Measurements from ENCODE around the gene ANKS1A. TPM values are rescaled to one million over a fixed set of nuclear protein-coding genes. Genes with fewer than 3 reads are reported as not detected.
A peak's percentile ranks its signal among the peaks of the same experiment; 100 is the strongest.

Gene ANKS1A
- total and polyA plus RNA-seq, 2 of the 4 experiments (the other 2 are of a cell fraction): 7.2 to 7.5 TPM

GRCh38 chr6:34851361-34851760, 37.7 kb upstream of the ANKS1A start:
- no peak overlapping the region for H3K18ac ChIP-seq (ENCODE audit: low read depth, low read length)
- no peak overlapping the region for H2BK120ac ChIP-seq (ENCODE audit: low read depth, low read length)
- ChIA-PET POLR2A (ENCODE audit: unreplicated experiment) (no interaction called here), CTCF (no interaction called here)
- H3K9ac ChIP-seq (ENCODE audit: low read depth, low read length): no peak overlapping the region
- no peak for DNase-seq
- H3K4ac ChIP-seq (ENCODE audit: low read depth, low read length): no peak overlapping the region
- no peak overlapping the region for H2AK5ac ChIP-seq (ENCODE audit: low read depth, low read length)
- H3K27me3 ChIP-seq (ENCODE audit: control insufficient read depth, insufficient read depth, low read length): no peaks in the 10 kb centered on the region
- peaks cover 2% of the 10 kb centered on the region; the same call in 1 of the 2 replicates for H3K4me1 ChIP-seq (ENCODE audit: control insufficient read depth, insufficient read depth, low read length)
- H3K14ac ChIP-seq (replicated peaks; ENCODE audit: low read depth, low read length): no peak overlapping the region
- H3K4me3 ChIP-seq (ENCODE audit: insufficient read depth, low read depth, low read length): no peak overlapping the region
- in situ Hi-C loops (cut with MboI; ENCODE audit: low sequenced_read_pairs) (no loop called here), intact Hi-C loops (cut with micrococcal nuclease) (no loop called here), dilution Hi-C loops (cut with HindIII; ENCODE audit: low sequenced_read_pairs, unreplicated experiment) (no loop called here)
- H4K8ac ChIP-seq (ENCODE audit: low read depth in 2 of 2, low read length in 2 of 2): no peak overlapping the region
- H3K9me1 ChIP-seq (ENCODE audit: insufficient read depth, low read length): no peaks in the 10 kb centered on the region; the same call in 1 of the 2 replicates
- 86% methylated on average over 1 of the region's 1 CpG; no CpG with 5 or more reads in 1 of the 2 experiments for WGBS, 2 experiments (ENCODE audit: extremely low coverage in 2 of 2, insufficient read length in 1 of 2)
- no peaks in the 10 kb centered on the region for H3K9me3 ChIP-seq (ENCODE audit: control insufficient read depth, insufficient read depth, low read length)
- no peak for ATAC-seq (ENCODE audit: low read depth)
- no peak overlapping the region for H2BK20ac ChIP-seq (ENCODE audit: low read depth, low read length)
- TF ChIP-seq MAZ (IDR thresholded peaks at IDR 0.05; ENCODE audit: borderline replicate concordance, low read depth, low read length): no peak
- TF ChIP-seq MAFK (IDR thresholded peaks at IDR 0.05; ENCODE audit: low read depth, low read length): no peak
- TF ChIP-seq POLR2A (IDR thresholded peaks at IDR 0.05; ENCODE audit: low read depth, low read length): no peak
- TF ChIP-seq SMC3 (IDR thresholded peaks at IDR 0.05; ENCODE audit: low read depth, low read length): no peak
- no peak for TF ChIP-seq RCOR1 (IDR thresholded peaks at IDR 0.05; ENCODE audit: insufficient replicate concordance, low read length)
- no peak for TF ChIP-seq NFE2L2 (IDR thresholded peaks at IDR 0.05; ENCODE audit: low read depth, low read length)
- no peak overlapping the region for H2BK15ac ChIP-seq (ENCODE audit: low read depth, low read length)
- H2AK9ac ChIP-seq (replicated peaks; ENCODE audit: low read depth, low read length, poor library complexity): peak overlapping the region; percentile 13
- no peak overlapping the region for H3K27ac ChIP-seq (ENCODE audit: insufficient read depth, low read length)
- H3K79me1 ChIP-seq (ENCODE audit: low read depth in 1 of 2, low read length in 2 of 2): no peaks in the 10 kb centered on the region
- H3K56ac ChIP-seq (ENCODE audit: extremely low read depth, insufficient read depth, low read length): no peak overlapping the region
- no peak overlapping the region for H2AFZ ChIP-seq (replicated peaks; ENCODE audit: low read length, poor library complexity)
- no peak overlapping the region for H2BK5ac ChIP-seq (ENCODE audit: low read depth, low read length, poor library complexity, severe bottlenecking)
- H3K36me3 ChIP-seq (ENCODE audit: control insufficient read depth, insufficient read depth, low read length): peaks cover 7% of the 10 kb centered on the region; the same call in 1 of the 2 replicates
- H4K20me1 ChIP-seq (ENCODE audit: insufficient read depth, low read length): no peaks in the 10 kb centered on the region
- no peak overlapping the region for H4K91ac ChIP-seq (ENCODE audit: insufficient read depth, low read depth, low read length)
- no TSS peak for BruUV-seq (replicated peaks)
- H3K4me2 ChIP-seq (ENCODE audit: low read depth, low read length): no peak overlapping the region
- no peak overlapping the region for H3K23ac ChIP-seq (ENCODE audit: low read depth, low read length)
- H4K5ac ChIP-seq (ENCODE audit: low read depth, low read length): no peak overlapping the region

All from IMR-90 (cell line).